ENCODE results near the gene NALCN.

DNA sequence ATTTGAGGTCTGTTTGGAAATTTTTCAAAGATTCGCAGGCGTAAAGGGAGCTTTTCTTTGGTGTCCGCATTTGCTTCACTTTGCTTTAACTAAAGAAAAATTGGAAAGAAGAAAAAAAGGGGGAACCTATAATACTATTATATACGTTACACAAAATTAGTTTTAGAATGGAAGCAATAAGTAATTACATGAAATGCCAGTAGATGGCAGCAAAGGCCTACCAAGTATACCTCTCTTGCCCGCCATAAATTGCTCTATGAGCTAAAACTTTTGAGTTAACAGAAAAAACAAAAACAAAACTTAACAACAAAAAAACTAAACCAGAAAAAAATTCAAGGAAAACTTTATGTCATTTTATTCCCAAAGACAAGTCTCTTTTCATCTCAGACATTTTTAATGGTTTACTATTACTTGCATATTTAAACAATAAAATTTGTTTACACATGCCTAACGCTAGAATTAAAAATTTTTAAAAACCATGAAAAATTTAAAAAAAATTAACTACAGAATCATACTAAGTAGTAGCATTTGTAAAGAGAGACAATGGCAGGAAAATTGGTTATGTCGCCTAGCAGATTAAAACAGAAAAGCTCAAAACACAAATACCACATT lies 271.4 kb downstream of the NALCN start:
- TF ChIP-seq CTCF (conservative IDR thresholded peaks at IDR 0.05; ENCODE audit: low read depth, low read length), result peak; percentile 71
- TF ChIP-seq EZH2 (IDR thresholded peaks at IDR 0.05; ENCODE audit: borderline replicate concordance, low read depth, low read length, poor library complexity, severe bottlenecking), result no peak
